HepG2 (cell line): ENCODE results near the gene PRXL2B. TPM values are rescaled to one million over a fixed set of nuclear protein-coding genes. Genes with fewer than 3 reads are reported as not detected.

Experiments used
- ERF ChIP-seq: IDR thresholded peaks from 2 replicates; pipeline ENCODE4 v1.6.1; 2018; ENCODE audit warnings: missing biosample characterization, missing genetic modification reagents
- HIVEP1 ChIP-seq: sonication (generic); formaldehyde crosslinking; IDR thresholded peaks from 2 replicates; pipeline ENCODE4 v1.4.0; 2020; ENCODE audit warnings: mild to moderate bottlenecking, missing genetic modification reagents
- KAT2B ChIP-seq: fragments of 150-350 bp; IDR thresholded peaks from 2 replicates; pipeline ENCODE4 v1.6.1; 2014; ENCODE audit warnings: low read depth, low read length, borderline replicate concordance
- NFIC ChIP-seq: IDR thresholded peaks from 2 replicates; pipeline ENCODE4 v1.6.1; 2012; ENCODE audit warnings: mild to moderate bottlenecking, low read length, inconsistent platforms
- PAF1 ChIP-seq: IDR thresholded peaks from 2 replicates; pipeline ENCODE4 v1.6.1; 2016; ENCODE audit warnings: missing genetic modification reagents, missing compliant biosample characterization
- POLR2AphosphoS2 ChIP-seq: IDR thresholded peaks from 2 replicates; pipeline ENCODE4 v1.6.1; 2011; ENCODE audit warnings: low read depth, low read length, improper control_type of control experiment
- RBFOX2 ChIP-seq: fragments of 200-400 bp; formaldehyde crosslinking; IDR thresholded peaks from 2 replicates; pipeline ENCODE4 v1.6.1; 2017; ENCODE audit warnings: low read depth, mild to moderate bottlenecking, low read length
- RBM39 ChIP-seq: fragments of 200-400 bp; formaldehyde crosslinking; IDR thresholded peaks from one replicate; pipeline ENCODE4 v1.6.1; 2018; ENCODE audit warnings: antibody characterized with exemption, mild to moderate bottlenecking, low read depth, low read length; ENCODE audit not compliant: poor library complexity, severe bottlenecking
- U2AF1 ChIP-seq: fragments of 200-400 bp; formaldehyde crosslinking; optimal IDR thresholded peaks from 2 replicates; pipeline ENCODE3; 2017; ENCODE audit warnings: mild to moderate bottlenecking, low read depth, low read length
- ZNF24 ChIP-seq: fragments of 450-650 bp; IDR thresholded peaks from 2 replicates; pipeline ENCODE4 v1.6.1; 2017; ENCODE audit warnings: antibody characterized with exemption, mild to moderate bottlenecking
- ZNF556 ChIP-seq: sonication (generic); formaldehyde crosslinking; IDR thresholded peaks from 2 replicates; pipeline ENCODE4 v1.4.0; 2020; ENCODE audit warnings: mild to moderate bottlenecking, missing genetic modification reagents, borderline replicate concordance
- ZNF790 ChIP-seq: sonication (generic); formaldehyde crosslinking; IDR thresholded peaks from 2 replicates; pipeline ENCODE4 v1.8.0; 2022; ENCODE audit warnings: missing genetic modification reagents, mild to moderate bottlenecking, borderline replicate concordance
- ZSCAN25 ChIP-seq: sonication (generic); formaldehyde crosslinking; IDR thresholded peaks from 2 replicates; pipeline ENCODE4 v1.8.0; 2022; ENCODE audit warnings: mild to moderate bottlenecking, missing genetic modification reagents
- polyA plus RNA-seq, 8 experiments: library from polyadenylated mRNA; depleted of rRNA in 3 of 8; stranded (reverse) in 7 of 8; unstranded in 1 of 8; fragments of >200 nt; fragmentation: Illumina TruSeq in 4 of 8; extraction: Trizol in 4 of 8; gene quantifications; 2 replicates each; pipeline versions ENCODE4 v1.2.1 to v1.2.3, GENCODE V29; 2011 to 2016; ENCODE audit warnings: low read depth in 4 of 8, missing spikeins in 1 of 8, mixed read lengths in 1 of 8; ENCODE audit not compliant: insufficient read depth in 1 of 8
- total RNA-seq, 5 experiments: library from RNA; depleted of rRNA; stranded (reverse); fragments of >200 nt; fragmentation: Illumina TruSeq; extraction: Trizol; gene quantifications; 2 replicates each; pipeline ENCODE4 v1.2.3, GENCODE V29; 2016; ENCODE audit warnings: low read depth in 1 of 5
- TF ChIP-seq, protein P1 (sequence below): sonication (generic); formaldehyde crosslinking; IDR thresholded peaks from 2 replicates; pipeline ENCODE4 v1.8.1; 2023; ENCODE audit warnings: mild to moderate bottlenecking, missing genetic modification reagents, borderline replicate concordance
- TF ChIP-seq, protein P2 (sequence below): IDR thresholded peaks from 2 replicates; pipeline ENCODE4 v1.6.1; 2012; ENCODE audit warnings: low read length, improper control_type of control experiment
- TF ChIP-seq, protein P3 (sequence below): sonication (generic); formaldehyde crosslinking; IDR thresholded peaks from 2 replicates; pipeline ENCODE4 v1.4.0; 2020; ENCODE audit warnings: missing genetic modification reagents, mild to moderate bottlenecking, borderline replicate concordance
- TF ChIP-seq, protein P4 (sequence below): IDR thresholded peaks from 2 replicates; pipeline ENCODE4 v1.6.1; 2016
- TF ChIP-seq, protein P5 (sequence below): sonication (generic); formaldehyde crosslinking; conservative IDR thresholded peaks from 2 replicates; pipeline ENCODE4 v1.4.0; 2020; ENCODE audit warnings: missing genetic modification reagents
- TF ChIP-seq, protein P6 (sequence below): sonication (generic); formaldehyde crosslinking; IDR thresholded peaks from 2 replicates; pipeline ENCODE4 v1.9.0; 2022; ENCODE audit warnings: low read depth, missing genetic modification reagents

Gene PRXL2B
- total and polyA plus RNA-seq, 2 of the 13 experiments (the other 11 are each of a cell fraction or from before 2014, with no cell fraction given) = 16.8 to 22.1 TPM

DNA sequence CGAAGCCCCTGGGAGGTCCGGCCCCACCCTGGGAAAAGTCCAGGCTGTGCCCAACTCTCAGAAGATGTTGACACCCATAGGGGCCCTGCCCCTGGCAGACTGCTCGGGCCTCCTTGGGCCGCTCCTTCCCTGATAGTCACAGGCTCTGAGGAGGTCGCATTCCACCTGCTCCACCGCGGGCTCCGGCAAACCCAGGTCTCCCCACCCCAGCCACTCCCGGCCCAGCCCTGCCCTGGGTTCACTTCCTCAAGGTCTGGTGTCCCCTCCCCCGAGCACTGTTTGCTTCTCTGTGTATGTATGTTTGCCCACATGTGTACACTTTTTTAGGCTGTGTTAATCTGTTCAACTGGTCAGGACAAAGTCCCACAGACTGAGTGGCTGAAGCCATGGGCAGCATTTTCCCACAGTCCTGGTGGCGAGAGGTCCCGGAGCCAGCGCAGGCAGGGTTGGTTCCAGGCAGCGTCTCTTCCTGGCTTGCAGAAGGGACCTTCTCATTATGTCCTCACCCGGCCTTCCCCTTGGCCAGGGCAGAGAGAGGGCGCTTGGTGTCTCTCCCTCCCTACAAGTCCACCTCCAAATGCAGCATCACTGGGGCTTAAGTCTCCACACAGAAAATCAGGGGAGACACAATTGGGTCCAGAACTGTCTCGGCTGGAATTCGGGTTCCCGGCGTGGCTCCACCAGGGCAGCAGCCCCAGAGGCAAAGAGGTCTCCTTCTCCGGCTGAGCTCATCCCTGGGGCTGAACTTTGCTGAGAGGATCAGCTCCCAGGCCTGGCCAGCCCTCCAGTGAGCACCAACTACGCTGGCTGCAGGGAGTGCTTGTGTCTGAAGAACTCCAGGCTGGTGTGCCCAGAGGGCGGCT lies 10.5 kb upstream of the PRXL2B start (continued):
- TF ChIP-seq RBM39 (no peak), RBFOX2 (no peak), ZNF24 (no peak), ZNF556 (CRISPR knock-in tag) (no peak), POLR2AphosphoS2 (no peak), HIVEP1 (CRISPR knock-in tag) (peak; percentile 59; the same call in 1 of the 2 replicates), PAF1 (no peak), U2AF1 (no peak), KAT2B (no peak), ZSCAN25 (CRISPR knock-in tag) (peak; percentile 57; the same call in 1 of the 2 replicates), ERF (CRISPR knock-in tag) (peak; percentile 42; the same call in 1 of the 2 replicates), NFIC (no peak), ZNF790 (CRISPR knock-in tag) (no peak)
- TF ChIP-seq, protein P1, sequence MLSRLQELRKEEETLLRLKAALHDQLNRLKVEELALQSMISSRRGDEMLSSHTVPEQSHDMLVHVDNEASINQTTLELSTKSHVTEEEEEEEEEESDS (CRISPR knock-in tag) = no peak
- TF ChIP-seq, protein P2, sequence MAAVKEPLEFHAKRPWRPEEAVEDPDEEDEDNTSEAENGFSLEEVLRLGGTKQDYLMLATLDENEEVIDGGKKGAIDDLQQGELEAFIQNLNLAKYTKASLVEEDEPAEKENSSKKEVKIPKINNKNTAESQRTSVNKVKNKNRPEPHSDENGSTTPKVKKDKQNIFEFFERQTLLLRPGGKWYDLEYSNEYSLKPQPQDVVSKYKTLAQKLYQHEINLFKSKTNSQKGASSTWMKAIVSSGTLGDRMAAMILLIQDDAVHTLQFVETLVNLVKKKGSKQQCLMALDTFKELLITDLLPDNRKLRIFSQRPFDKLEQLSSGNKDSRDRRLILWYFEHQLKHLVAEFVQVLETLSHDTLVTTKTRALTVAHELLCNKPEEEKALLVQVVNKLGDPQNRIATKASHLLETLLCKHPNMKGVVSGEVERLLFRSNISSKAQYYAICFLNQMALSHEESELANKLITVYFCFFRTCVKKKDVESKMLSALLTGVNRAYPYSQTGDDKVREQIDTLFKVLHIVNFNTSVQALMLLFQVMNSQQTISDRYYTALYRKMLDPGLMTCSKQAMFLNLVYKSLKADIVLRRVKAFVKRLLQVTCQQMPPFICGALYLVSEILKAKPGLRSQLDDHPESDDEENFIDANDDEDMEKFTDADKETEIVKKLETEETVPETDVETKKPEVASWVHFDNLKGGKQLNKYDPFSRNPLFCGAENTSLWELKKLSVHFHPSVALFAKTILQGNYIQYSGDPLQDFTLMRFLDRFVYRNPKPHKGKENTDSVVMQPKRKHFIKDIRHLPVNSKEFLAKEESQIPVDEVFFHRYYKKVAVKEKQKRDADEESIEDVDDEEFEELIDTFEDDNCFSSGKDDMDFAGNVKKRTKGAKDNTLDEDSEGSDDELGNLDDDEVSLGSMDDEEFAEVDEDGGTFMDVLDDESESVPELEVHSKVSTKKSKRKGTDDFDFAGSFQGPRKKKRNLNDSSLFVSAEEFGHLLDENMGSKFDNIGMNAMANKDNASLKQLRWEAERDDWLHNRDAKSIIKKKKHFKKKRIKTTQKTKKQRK = no peak
- TF ChIP-seq, protein P3, sequence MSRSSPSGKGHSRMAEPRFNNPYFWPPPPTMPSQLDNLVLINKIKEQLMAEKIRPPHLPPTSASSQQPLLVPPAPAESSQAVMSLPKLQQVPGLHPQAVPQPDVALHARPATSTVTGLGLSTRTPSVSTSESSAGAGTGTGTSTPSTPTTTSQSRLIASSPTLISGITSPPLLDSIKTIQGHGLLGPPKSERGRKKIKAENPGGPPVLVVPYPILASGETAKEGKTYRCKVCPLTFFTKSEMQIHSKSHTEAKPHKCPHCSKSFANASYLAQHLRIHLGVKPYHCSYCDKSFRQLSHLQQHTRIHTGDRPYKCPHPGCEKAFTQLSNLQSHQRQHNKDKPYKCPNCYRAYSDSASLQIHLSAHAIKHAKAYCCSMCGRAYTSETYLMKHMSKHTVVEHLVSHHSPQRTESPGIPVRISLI (CRISPR knock-in tag) = peak; percentile 79; the same call in 1 of the 2 replicates
- TF ChIP-seq, protein P4, sequence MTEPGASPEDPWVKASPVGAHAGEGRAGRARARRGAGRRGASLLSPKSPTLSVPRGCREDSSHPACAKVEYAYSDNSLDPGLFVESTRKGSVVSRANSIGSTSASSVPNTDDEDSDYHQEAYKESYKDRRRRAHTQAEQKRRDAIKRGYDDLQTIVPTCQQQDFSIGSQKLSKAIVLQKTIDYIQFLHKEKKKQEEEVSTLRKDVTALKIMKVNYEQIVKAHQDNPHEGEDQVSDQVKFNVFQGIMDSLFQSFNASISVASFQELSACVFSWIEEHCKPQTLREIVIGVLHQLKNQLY (CRISPR knock-in tag) = peak; percentile 54; the same call in 1 of the 2 replicates
- TF ChIP-seq, protein P5, sequence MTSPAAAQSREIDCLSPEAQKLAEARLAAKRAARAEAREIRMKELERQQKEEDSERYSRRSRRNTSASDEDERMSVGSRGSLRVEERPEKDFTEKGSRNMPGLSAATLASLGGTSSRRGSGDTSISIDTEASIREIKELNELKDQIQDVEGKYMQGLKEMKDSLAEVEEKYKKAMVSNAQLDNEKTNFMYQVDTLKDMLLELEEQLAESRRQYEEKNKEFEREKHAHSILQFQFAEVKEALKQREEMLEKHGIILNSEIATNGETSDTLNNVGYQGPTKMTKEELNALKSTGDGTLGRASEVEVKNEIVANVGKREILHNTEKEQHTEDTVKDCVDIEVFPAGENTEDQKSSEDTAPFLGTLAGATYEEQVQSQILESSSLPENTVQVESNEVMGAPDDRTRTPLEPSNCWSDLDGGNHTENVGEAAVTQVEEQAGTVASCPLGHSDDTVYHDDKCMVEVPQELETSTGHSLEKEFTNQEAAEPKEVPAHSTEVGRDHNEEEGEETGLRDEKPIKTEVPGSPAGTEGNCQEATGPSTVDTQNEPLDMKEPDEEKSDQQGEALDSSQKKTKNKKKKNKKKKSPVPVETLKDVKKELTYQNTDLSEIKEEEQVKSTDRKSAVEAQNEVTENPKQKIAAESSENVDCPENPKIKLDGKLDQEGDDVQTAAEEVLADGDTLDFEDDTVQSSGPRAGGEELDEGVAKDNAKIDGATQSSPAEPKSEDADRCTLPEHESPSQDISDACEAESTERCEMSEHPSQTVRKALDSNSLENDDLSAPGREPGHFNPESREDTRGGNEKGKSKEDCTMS = no peak
- TF ChIP-seq, protein P6, sequence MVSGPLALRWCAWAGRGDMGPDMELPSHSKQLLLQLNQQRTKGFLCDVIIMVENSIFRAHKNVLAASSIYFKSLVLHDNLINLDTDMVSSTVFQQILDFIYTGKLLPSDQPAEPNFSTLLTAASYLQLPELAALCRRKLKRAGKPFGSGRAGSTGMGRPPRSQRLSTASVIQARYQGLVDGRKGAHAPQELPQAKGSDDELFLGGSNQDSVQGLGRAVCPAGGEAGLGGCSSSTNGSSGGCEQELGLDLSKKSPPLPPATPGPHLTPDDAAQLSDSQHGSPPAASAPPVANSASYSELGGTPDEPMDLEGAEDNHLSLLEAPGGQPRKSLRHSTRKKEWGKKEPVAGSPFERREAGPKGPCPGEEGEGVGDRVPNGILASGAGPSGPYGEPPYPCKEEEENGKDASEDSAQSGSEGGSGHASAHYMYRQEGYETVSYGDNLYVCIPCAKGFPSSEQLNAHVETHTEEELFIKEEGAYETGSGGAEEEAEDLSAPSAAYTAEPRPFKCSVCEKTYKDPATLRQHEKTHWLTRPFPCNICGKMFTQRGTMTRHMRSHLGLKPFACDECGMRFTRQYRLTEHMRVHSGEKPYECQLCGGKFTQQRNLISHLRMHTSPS (CRISPR knock-in tag) = peak; percentile 41; the same call in 1 of the 2 replicates
